Smooth muscle cell (in vitro differentiated cells): ENCODE results near the gene AMH. TPM values are rescaled to one million over a fixed set of nuclear protein-coding genes. Genes with fewer than 3 reads are reported as not detected.
A peak's percentile ranks its signal among the peaks of the same experiment; 100 is the strongest.

Source experiments
- DNase-seq: peaks from one replicate; lab custom pipeline; 2025; ENCODE audit not compliant: unreplicated experiment; lab: John Stamatoyannopoulos, UW
- H2AFZ ChIP-seq: fragments of 200-600 bp; sonication (generic); 2 replicates; pipeline ENCODE4 v1.6.0; 2016; ENCODE audit warnings: antibody characterized with exemption, low read depth, mild to moderate bottlenecking
- H3F3A ChIP-seq: fragments of 200-600 bp; sonication (generic); 2 replicates; pipeline ENCODE4 v1.6.0; 2017; ENCODE audit warnings: antibody characterized with exemption, low read depth
- H3K27ac ChIP-seq: fragments of 200-600 bp; sonication (generic); 2 replicates; pipeline ENCODE4 v1.5.1; 2016; ENCODE audit warnings: low read depth, mild to moderate bottlenecking
- H3K27me3 ChIP-seq: fragments of 200-600 bp; sonication (generic); 2 replicates; pipeline ENCODE4 v1.6.1; 2016; ENCODE audit warnings: low read depth, mild to moderate bottlenecking
- H3K36me3 ChIP-seq: fragments of 200-600 bp; sonication (generic); 2 replicates; pipeline ENCODE4 v1.5.1; 2016; ENCODE audit warnings: low read depth
- H3K4me1 ChIP-seq: fragments of 200-600 bp; sonication (generic); 2 replicates; pipeline ENCODE4 v1.5.1; 2016; ENCODE audit warnings: low read depth
- H3K4me2 ChIP-seq: fragments of 200-600 bp; sonication (generic); 2 replicates; pipeline ENCODE4 v1.6.0; 2016; ENCODE audit warnings: mild to moderate bottlenecking
- H3K4me3 ChIP-seq: fragments of 200-600 bp; sonication (generic); 2 replicates; pipeline ENCODE4 v1.5.1; 2016; ENCODE audit warnings: mild to moderate bottlenecking
- H3K79me2 ChIP-seq: fragments of 200-600 bp; sonication (generic); 2 replicates; pipeline ENCODE4 v1.6.0; 2016; ENCODE audit warnings: low read depth, mild to moderate bottlenecking
- H3K9ac ChIP-seq: fragments of 200-600 bp; sonication (generic); 2 replicates; pipeline ENCODE4 v1.6.0; 2016; ENCODE audit warnings: low read depth
- H3K9me3 ChIP-seq: fragments of 200-600 bp; sonication (generic); replicated peaks from 2 replicates; pipeline ENCODE4 v1.5.1; 2016; ENCODE audit warnings: low read depth
- H4K20me1 ChIP-seq: fragments of 200-600 bp; sonication (generic); 2 replicates; pipeline ENCODE4 v1.6.0; 2016; ENCODE audit warnings: low read depth
- WGBS: methylation state at CpG from one replicate; pipeline ENCODE4 v1.1.7; 2016; ENCODE audit warnings: low lambda C conversion rate; 5-methylcytosine and 5-hydroxymethylcytosine counted together
- polyA plus RNA-seq: library from polyadenylated mRNA; unstranded; fragments of >200 nt; fragmentation: Nextera tagmentation; extraction: Ambion mirVana; gene quantifications from 2 replicates; pipeline ENCODE4 v1.2.1, GENCODE V29; 2016
- total RNA-seq: library from RNA; depleted of rRNA; stranded (reverse); fragments of >200 nt; gene quantifications from 2 replicates; pipeline ENCODE4 v1.2.3, GENCODE V29; 2014
- TF ChIP-seq, protein P1 (sequence below): fragments of 200-600 bp; sonication (generic); IDR thresholded peaks from 2 replicates; pipeline ENCODE4 v1.5.1; 2017; ENCODE audit warnings: borderline replicate concordance, mild to moderate bottlenecking, antibody characterized with exemption; ENCODE audit not compliant: insufficient read depth, poor library complexity, severe bottlenecking

The AMH gene
- total and polyA plus RNA-seq, 2 experiments from 2014 or later = 2.9 to 12.6 TPM

DNA sequence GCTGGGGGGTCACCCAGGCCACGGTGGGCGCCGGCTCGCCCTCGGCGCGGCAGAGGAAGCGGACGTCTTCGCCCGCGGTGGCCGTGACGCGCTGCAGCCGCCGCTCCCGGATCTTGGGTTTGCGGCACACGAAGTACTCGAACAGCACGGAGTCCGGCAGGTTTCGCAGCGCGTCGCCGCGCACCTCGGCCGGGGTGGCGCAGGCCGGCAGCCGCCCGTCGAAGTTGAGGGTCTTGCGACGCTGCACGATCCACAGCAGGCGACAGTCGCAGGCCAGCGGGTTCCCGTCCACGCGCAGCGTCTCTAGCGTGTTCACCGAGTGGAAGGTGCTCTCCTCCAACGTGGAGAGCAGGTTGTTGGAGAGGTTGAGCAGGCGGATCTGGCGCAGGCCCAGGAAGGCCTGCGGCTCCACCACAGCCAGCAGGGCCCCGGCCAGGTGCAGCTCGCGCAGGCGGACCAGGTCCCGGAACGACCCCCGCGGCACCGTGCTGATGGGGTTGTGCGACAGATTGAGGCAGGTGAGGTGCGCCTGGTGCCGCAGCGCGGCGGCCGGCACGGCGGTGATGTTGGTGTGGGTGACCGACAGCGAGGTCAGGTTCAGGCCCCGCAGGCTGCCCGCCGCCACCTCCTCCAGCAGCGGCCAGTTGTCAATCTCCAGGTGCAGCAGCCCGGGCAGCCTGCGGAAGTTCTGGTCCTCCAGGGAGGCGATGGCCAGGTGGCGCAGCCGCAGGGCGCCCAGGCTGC, 41.5 kb downstream of the AMH start:
- peaks cover 77% of the 10 kb centered on the region for H3K27me3 ChIP-seq
- DNase-seq = no peak
- TF ChIP-seq, protein P1, sequence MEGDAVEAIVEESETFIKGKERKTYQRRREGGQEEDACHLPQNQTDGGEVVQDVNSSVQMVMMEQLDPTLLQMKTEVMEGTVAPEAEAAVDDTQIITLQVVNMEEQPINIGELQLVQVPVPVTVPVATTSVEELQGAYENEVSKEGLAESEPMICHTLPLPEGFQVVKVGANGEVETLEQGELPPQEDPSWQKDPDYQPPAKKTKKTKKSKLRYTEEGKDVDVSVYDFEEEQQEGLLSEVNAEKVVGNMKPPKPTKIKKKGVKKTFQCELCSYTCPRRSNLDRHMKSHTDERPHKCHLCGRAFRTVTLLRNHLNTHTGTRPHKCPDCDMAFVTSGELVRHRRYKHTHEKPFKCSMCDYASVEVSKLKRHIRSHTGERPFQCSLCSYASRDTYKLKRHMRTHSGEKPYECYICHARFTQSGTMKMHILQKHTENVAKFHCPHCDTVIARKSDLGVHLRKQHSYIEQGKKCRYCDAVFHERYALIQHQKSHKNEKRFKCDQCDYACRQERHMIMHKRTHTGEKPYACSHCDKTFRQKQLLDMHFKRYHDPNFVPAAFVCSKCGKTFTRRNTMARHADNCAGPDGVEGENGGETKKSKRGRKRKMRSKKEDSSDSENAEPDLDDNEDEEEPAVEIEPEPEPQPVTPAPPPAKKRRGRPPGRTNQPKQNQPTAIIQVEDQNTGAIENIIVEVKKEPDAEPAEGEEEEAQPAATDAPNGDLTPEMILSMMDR = no peak
- no peaks in the 10 kb centered on the region for H3F3A ChIP-seq
- peak overlapping the region; percentile 21 for H3K4me3 ChIP-seq
- H3K9me3 ChIP-seq = no peaks in the 10 kb centered on the region
- peaks cover 58% of the 10 kb centered on the region for H4K20me1 ChIP-seq
- H2AFZ ChIP-seq = no peak overlapping the region
- H3K27ac ChIP-seq = no peak overlapping the region
- H3K9ac ChIP-seq = no peak overlapping the region
- 11% methylated on average over 79 of the region's 82 CpGs for WGBS
- peaks cover 10% of the 10 kb centered on the region for H3K4me1 ChIP-seq
- no peaks in the 10 kb centered on the region for H3K36me3 ChIP-seq
- peak overlapping the region; percentile 82 for H3K4me2 ChIP-seq
- H3K79me2 ChIP-seq = no peaks in the 10 kb centered on the region

DNA sequence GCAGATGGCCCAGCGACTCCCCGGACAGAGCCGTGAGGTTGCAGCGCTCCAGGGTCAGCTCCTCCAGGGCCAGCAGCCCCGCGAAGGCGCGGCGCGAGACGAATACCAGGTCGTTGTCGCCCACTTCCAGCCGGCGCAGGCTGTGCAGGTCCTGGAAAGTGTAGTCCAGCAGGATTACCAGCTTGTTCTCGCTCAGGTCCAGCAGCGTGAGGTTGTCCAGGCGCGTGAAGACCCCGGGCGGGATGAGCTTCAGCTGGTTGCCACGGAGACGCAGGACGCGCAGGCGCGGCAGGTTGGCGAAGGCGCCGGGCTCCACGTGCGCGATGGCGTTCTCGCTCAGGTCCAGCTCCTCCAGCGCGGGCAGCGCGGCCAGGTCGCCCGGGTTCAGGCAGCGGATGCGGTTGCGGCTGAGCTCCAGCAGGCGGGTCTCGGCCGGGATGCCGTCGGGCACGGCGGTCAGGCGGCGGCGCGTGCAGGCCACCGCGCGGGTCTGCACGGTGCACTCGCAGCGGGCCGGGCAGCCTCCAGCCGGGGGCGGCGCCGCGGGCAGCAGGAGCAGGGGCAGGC, 42.1 kb downstream of the AMH start:
- peak overlapping the region; percentile 82 for H3K4me2 ChIP-seq
- no peaks in the 10 kb centered on the region for H3K79me2 ChIP-seq
- no peak overlapping the region for H3K9ac ChIP-seq
- H3K4me3 ChIP-seq = peak overlapping the region; percentile 31
- no peak overlapping the region for H3K27ac ChIP-seq
- H4K20me1 ChIP-seq = peaks cover 51% of the 10 kb centered on the region
- H2AFZ ChIP-seq = no peak overlapping the region
- no peak for DNase-seq
- H3K27me3 ChIP-seq = peaks cover 77% of the 10 kb centered on the region
- H3F3A ChIP-seq = no peaks in the 10 kb centered on the region
- 2% methylated on average over 66 of the region's 67 CpGs for WGBS
- H3K36me3 ChIP-seq = no peaks in the 10 kb centered on the region
- no peaks in the 10 kb centered on the region for H3K9me3 ChIP-seq
- H3K4me1 ChIP-seq = peaks cover 10% of the 10 kb centered on the region
- TF ChIP-seq, protein P1 = no peak

DNA sequence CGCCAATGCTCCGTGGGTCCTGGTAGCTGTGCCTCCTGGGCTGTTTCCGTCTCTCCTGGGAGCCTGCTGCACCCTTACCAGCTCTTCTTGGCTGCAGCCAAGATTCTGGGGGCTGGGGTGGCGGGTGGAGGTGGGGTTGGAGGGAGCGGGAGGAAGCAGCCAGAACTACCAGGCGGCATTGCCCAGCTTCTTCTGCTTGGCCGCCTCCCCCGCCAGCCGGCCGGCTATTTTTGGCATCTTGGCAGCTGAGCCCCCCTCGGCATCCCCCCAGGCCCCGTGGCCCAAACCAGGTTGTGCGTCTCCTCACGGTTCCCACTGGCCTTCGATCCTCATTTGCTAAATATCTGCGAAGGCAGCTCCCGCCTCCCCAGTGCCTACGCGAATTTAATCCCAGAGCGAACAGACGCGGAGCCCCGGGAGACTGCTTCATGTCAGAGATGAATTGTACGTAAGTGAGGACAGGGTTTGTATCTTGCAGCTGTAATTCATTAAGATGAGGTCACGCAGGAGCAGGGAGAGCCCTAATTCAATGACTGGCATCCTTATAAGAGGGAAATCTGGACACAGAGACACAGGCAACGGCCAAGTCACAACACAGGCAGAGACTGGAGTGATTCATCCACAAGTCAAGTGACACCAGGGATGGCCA, 45.7 kb downstream of the AMH start:
- Histone ChIP-seq H3K36me3 (no peaks in the 10 kb centered on the region), H3K79me2 (no peaks in the 10 kb centered on the region), H4K20me1 (peaks cover 22% of the 10 kb centered on the region), H3K4me2 (peak overlapping the region; percentile 77), H3K4me3 (peak overlapping the region; percentile 1), H2AFZ (no peak overlapping the region), H3K9me3 (no peaks in the 10 kb centered on the region), H3K9ac (no peak overlapping the region), H3K27me3 (peaks cover 44% of the 10 kb centered on the region), H3K4me1 (peaks cover 10% of the 10 kb centered on the region), H3F3A (no peaks in the 10 kb centered on the region), H3K27ac (no peak overlapping the region)
- DNase-seq = peak; percentile 35
- 29% methylated on average over 21 of the region's 26 CpGs for WGBS
- TF ChIP-seq, protein P1 = no peak
